C4-2B (cell line): Measurements from ENCODE around the gene GGT1.
"Not testable (repeated sequence)": the region's sequence is repeated elsewhere in the genome, so short reads cannot be mapped to it uniquely, and the experiment has no call there.

Experiments
- CTCF ChIP-seq: fragments of 450-650 bp; conservative IDR thresholded peaks from 2 replicates; pipeline ENCODE4 v1.5.1; 2017; ENCODE audit warnings: mild to moderate bottlenecking
- ZFX ChIP-seq: fragments of 450-650 bp; IDR thresholded peaks from 2 replicates; pipeline ENCODE4 v1.6.1; 2017

DNA sequence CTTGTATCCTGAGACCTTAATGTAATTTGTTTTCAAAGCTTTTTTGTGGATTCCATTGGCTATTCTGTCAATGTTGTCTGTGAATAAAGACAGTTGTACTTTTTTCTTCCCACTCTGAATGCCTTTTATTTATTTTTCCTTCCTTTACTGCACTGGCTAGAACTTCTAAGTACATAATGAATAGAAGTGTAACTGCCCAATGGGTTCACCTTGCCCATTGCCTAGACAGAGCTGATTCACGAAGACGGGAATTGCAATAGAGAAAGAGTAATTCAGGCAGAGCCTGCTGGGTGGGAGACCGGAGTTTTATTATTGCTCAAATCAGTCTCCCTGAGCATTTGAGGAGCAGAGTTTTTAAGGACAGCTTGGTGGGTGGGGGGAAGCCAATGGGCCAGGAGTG lies 62.4 kb downstream of the GGT1 start:
- TF ChIP-seq CTCF, ZFX: not testable (repeated sequence)
